Measurements from ENCODE around the gene CTAG1A.
"Not testable (repeated sequence)": the region's sequence is repeated elsewhere in the genome, so short reads cannot be mapped to it uniquely, and the experiment has no call there.

CTAG1A gene

DNA sequence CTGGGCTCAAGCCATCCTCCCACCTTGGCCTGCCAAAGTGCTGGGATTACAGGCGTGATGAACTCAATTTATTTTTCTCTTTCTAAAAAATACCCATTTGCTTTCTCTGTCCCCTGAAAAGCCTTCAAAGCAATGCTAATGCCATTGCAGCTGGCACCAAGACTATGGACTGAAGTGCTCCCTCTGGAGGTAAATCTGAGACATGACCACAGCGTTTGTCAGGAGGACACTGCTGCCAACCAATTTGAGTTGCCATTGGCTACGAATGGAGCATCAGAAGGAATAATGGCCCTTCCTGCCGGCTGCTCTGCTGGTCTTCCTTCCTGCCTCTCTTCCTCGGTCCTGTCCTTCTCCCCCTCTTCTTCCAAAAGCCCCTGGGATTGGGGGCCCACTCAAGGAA lies 9.9 kb upstream of the CTAG1A start:
- DNase-seq, result not testable (repeated sequence)

DNA sequence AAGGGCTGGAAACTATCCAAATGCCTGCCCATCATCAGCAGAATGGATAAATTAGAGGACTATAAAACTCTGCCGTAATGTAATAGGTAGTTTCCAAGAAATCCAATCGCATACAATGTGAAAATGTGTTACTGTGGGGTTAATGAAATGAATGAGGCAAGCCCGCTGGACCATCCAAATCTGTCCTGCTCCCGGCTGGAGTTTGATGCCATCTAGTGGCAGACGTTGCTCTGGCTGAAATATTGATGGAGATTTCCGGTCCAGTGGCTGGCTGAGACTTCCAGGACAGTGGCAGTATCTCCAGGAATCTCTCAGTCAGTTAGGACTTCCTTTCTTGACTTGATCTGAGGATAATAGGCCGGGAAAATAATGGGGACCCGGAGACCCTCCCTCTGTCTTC lies 1.9 kb upstream of the CTAG1A start:
- DNase-seq, result not testable (repeated sequence)

DNA sequence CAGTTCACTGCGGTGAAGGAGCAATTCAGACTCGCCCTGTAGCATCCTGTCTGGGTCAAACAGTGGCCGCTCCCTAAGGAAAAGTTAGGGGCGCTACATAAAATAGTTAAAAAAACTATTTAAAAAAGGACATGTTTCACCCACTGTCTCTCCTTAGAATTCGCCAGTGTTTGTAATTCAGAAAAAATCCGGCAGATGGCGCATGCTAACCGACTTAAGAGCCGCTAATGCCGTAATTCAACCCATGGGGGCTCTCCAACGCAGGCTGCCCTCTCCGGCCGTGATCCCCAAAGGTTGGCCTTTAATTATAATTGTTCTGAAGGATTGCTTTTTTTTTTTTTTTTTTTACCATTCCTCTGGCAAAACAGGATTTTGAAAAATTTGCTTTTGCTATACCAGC lies 5.5 kb downstream of the CTAG1A start:
- DNase-seq, result not testable (repeated sequence)

DNA sequence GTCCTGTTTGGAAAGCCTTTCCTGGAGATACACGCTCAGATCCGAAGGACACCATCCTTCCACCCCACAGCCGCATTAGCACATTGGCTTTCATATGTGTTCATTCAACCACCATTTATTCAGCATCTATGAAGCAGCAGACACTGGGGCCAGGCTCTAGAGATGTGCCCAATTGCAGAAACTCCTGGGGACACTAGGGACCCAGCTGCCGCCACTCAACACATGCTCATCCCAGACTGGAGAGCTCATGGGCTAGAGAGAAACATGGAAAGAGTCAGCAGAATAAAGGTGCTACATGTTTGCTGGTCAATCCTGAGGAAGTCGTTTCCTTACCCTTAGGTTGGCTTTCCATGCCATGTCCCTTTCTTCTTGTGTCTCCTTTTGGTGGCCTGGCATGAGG lies 7.6 kb downstream of the CTAG1A start:
- no peak for DNase-seq

DNA sequence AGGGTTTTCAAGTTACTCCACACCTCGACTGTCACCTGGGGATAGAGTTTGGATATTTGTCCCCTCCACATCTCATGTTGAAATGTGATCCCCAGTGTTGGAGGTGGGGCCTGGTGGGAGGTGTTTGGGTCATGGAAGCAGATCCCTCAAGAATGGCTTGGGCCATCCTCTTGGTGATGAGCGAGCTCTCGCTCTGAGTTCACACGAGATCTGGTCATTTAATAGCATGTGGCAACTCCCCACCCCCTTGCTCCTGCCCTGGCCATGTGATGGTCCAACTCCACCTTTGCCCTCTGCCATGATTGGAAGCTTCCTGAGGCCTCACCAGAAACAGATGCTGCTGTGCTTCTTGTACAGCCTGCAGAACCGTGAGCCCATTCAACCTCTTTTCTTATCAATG lies 8.3 kb downstream of the CTAG1A start:
- DNase-seq, result no peak

DNA sequence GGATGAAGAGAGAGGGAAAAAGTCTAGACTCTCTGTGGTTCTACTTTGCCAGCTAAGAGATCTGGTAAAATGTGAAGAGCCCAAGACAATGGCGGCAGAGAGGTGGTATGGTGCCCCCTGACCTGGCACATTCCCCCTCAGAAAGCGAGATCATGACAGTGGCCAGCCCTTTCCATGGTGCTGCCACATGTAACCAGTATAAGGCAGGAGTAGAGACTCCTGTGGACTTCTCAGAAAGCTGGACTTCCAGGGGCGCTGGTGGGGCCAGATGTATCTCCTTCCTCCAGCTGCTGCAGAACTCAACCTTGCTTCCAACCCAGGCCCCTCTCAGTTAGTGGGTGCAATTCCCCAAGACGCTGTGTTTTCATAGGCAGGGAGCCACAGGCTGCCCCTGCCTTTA lies 9.6 kb downstream of the CTAG1A start:
- DNase-seq, result no peak

DNA sequence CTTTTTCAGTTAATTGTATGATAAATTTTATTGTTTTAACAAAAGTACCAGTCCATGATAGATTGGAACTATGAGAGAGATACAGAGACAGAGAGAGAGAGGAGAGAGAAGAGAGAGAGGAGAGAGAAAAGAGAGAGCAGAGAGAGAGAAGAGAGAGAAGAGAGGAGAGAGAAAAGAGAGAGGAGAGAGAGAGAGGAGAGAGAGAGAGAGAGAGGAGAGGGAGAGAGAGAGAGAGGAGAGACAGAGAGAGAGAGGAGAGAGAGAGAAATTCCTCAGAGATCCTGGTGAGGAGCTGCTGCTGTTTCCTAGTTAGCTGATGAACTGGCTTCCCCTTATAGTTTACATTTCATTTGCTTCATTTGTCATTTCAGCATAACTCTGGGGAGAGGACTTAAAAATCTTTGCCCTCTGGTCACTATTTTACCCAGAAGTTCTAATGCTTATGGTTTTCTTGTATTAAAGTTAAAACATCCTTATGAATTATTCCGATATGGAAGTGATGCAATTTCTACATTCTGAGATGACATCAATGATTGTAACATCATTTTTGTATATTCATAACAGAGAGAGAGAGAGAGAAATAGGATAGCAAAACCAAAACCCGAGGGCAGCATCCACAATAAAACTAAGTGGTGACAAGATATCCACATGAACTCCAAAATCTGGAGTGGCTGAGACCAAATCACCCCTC lies 10.8 kb downstream of the CTAG1A start:
- DNase-seq, result no peak

DNA sequence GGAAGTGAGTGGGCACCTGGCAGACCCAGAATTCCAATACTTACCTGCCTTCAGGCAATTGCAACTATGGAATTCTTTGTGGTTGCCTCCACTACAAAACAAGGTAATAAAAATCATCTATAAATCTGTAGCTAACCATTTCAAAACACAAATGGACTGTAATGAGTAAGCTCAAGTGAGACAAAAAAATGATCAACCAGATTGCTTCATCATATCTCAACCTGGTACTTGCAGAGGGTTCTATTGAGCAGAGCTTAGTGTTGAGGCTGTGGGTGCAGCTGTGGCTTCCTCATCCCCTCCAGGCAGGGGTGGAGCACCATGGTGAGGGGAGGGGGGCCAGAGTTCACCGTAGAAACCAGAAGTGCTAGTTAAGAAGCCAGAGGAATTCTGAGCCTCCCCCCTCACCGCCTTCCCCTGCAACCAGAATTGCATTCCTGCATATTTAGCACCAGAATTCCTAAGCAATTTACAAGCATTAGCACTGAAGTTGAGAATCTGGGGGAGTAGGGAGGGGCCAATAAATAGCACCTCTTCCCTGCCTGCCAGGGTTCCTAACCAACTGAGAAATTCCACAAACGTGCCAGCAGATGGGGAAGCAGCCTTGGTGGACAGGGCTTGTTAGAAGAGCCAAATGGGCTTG lies 11.5 kb downstream of the CTAG1A start:
- no peak for DNase-seq

DNA sequence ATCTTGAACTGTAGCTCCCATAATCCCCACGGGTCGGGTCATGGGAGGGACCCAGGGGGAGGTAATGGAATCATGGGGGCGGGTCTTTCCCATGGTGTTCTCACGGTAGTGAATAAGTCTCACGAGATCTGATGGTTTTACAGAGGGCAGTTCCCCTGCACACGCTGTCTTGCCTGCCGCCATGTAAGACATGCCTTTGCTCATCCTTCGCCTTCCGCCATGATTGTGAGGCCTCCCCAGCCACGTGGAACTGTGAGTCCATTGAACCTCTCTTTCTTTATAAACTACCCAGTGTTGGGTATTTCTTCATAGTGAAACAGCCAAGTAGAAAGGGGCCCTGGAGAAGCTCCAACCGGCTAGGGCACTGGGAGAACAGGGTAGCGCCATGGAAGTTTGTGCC lies 12.3 kb downstream of the CTAG1A start:
- DNase-seq, result no peak

DNA sequence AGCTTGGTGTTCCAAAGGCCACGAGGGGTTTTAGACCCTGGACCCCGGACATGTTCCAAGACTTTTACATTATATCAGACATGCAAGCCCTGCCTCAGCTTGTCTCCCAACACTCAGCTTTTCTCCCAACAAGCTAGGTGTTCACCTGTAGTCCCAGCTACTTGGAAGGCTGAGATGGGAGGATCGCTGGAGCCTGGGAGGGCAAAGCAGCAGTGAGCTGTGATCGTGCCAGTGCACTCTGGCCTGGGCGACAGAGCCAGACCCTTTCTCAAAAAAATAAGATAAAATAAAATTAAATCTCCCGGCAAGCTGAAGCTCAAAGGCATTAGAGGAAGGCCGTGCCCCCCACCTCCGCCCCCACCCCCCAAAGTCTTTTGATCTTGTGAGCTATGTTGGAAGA lies 13.7 kb downstream of the CTAG1A start:
- DNase-seq, result no peak

DNA sequence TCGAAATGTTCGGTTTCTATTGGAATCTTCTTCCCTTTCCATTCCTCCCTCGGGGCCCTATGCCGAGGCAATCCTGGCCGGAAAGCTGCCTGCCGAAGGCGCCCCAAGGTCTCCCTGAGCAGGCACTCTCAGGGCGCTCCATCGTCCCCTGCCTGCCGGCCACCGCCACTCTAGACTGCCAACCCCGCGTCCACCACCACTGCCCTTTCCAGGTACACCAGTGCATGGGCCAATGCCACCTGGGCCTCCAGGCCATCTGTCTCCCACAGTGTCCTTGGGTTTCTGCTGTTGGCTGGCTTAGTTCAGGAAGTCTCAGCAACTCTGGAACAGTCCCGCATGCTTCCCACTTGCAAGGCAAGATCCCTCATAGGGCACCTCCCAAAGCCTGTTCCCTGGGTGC lies 14.6 kb downstream of the CTAG1A start:
- no peak for DNase-seq

DNA sequence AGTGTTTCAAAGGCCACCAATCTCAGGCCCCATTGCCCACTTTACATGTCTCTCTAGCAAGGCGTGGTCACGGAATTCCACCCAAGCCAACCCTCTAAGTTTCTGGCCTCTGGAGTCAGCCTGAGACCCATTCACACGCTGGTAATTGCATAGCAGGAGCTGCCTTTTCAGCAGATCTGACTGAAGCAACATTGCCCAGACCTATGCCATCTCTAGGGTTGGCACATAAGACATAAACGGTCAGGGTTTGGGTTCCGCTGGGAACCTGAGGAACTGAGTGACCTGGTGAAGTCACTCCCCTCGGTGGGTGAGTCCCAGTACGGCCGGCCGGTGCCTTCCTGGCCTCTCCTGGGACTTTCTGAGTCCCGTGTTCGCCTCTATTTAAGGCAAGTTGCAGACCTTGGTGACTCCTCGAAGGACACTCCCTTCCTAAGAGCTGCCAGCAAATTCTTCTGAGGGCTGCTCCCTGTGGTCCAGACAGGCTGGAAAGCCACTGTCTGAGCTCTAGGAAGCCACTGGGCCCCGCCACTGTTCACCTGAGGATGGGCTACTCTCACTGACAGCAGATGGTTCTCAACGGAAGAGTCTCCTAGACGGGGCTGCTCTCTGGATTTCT lies 15.9 kb downstream of the CTAG1A start:
- DNase-seq, result no peak

DNA sequence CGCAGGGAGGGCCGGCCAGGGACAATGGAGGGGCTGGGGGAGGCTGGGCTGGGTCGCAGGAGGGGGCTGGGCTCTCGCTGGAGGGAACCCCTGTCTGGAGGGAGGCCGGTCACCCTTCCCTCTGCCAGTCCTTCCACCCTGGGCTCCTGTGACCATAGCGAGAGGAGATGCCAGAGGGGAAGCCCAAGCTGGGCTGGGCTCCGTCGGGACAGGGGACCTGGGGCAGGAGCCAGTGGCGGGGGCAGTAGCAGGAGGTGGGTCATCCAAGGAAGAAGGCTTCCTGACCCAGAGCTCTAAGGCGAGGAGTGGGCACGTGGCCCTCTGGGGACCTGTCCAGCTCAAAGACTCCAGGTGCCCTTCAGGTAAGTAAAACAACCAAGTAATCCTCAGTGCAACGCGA lies 17.3 kb downstream of the CTAG1A start:
- no peak for DNase-seq

DNA sequence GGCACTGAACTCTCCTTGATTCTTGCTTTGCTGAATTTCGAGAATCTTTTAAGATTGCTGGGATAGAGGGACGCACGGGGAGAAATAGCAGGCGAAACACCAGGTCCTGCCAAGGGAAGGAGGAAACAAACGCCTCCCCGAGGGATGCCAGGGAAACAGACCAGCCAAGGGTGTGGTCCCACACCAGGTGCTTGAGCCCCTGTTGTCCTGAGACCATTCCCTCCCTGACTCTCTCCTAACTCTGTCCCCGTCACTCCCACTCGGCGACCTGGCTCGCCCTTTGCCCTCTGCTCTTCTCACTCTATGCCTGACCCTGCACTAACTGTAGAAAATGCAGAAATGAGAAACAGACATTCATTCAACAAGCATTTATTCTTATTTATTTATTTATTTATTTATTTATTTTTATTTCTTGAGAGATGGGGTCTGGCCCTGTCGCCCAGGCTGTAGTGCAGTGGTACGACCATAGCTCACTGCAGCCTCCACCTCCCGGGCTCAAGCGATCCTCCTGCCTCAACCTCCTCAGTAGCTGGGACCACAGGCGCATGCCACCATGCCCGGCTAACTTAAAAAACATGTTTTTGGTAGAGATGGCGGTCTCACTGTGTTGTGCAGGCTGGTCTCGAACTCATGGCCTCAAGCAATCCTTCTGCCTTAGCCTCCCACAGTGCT lies 18.0 kb downstream of the CTAG1A start:
- DNase-seq, result no peak

DNA sequence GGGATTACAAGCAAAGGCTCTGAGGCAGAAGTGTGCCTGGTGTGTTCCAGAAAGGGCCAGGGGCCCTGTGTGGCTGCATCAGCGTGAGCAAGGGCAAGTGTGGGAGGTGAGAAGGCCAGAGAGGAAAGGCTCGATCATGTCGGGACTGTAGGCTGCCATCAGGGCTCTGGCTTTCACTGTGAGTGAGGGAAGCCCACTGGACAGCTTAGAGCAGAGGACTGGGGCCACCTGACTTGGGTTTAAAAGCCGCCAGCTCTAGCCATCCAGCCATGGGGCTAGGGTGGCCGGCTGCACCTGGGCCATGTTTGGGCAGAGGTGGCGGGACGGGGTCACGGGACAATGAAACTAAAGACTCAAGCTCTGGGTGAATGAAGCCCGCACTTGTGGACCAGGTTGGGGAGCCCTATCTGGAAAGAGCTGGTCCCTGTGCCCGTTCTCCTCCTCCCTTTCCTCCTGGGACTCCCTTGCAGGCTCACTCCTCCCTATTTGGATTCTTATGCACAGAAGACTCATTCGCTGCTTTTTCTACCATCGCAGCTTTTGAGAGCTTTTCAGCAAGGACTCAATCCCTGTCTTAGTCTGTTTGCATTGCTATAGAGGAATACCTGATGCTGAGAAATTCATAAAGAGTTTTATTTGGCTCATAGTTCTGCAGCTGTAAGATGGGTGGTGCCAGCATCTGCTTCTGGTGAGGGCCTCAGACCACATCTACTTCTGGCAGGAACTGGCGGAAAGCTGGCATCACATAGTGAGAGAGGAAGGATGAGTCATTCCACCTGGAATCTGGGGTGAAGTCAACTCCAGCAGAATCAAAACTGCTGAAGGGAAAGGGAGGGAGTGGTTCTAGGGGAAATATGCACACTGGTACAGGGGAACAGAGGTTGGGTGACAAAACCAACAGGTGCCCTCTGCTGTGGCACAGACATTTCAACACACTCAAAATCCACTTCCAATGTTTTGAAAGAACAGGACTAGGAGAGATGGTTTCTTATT lies 18.8 kb downstream of the CTAG1A start:
- DNase-seq, result no peak

DNA sequence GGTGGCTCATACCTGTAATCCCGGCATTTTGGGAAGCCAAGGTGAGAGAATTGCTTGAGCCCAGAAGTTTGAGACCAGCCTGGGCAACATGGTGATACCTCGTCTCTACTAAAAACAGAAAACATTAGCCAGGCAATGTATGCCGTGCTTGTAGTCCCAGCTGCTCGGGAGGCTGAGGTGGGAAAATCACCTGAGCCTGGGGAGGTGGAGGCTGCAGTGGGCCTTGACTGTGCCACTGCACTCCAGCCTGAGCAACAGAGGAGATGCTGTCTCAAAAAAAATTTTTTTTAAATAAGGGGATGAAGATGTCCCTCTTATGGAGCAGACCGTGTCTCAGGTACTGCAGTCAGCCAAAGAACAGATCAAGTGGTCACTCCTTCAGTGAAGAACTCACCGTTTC lies 20.6 kb downstream of the CTAG1A start:
- DNase-seq, result no peak

DNA sequence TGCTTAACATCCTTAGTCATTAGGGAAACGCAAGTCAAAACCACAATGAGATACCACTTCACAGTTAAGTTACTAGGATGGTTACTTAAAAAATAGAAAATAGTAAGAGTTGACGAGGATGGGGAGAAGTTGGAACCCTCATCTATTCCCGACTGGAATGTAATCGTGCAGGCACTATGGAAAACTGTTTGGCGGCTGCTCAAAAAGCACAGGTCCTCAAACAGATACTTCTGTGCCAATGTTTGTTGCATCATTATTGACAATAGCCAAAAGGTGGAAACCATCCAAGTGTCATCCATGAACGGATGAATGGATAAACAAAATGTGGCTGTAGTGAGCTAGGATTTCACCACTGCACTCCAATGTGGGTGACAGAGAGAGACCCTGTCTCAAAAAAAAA lies 22.4 kb downstream of the CTAG1A start:
- DNase-seq, result peak in 1 of 2 experiments; percentile 31

DNA sequence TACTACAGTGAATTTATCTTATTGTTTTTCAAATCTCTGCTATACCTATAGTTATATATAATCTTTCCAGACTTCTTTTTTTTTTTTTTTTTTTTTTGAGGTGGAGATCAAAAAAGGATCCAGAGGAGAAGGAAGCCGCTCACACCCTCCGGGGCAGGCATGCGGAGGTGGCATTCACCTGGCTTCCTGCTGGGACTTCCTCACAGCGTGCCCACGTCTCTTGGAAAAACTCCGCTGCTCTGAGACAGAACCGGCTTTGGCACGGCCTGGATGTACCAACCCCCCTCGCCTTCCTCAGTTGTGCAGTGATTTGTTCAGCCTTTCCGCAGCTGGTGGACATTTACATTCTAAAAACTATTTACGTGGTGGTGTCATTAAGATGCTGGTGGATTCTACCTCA lies 23.0 kb downstream of the CTAG1A start:
- not testable (repeated sequence) for DNase-seq

DNA sequence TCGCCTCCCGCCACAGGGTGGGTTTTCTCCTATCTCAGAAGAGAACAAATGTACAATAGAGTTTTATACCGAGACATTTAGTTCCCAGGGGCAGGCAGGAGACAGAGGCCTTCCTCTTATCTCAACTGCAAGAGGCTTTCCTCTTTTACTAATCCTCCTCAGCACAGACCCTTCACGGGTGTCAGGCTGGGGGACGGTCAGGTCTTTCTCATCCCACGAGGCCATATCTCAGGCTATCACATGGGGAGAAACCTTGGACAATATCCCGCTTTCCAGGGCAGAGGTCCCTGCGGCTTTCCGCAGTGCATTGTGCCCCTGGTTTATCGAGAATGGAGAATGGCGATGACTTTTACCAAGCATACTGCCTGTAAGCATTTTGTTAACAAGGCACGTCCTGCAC lies 23.9 kb downstream of the CTAG1A start:
- DNase-seq, result not testable (repeated sequence)

DNA sequence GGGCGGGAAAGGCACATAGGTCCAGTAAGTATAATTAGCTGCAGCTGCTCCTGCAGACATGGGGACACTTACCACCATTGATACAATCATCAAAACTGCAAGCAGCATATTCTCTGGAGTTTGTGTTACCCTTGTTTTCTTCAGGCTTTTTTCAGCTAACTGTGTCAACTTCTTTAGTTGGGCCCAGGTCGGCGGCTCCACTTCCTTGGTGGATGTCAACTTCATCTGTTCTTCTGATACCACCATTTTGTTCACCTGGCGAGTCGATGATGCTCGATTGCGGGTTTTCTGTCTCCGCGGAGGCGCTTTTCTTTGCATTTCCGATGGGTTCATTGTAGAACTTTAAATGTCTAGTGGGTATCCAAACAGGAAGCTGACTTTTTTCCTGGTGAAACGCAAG lies 26.2 kb downstream of the CTAG1A start:
- DNase-seq, result not testable (repeated sequence)

DNA sequence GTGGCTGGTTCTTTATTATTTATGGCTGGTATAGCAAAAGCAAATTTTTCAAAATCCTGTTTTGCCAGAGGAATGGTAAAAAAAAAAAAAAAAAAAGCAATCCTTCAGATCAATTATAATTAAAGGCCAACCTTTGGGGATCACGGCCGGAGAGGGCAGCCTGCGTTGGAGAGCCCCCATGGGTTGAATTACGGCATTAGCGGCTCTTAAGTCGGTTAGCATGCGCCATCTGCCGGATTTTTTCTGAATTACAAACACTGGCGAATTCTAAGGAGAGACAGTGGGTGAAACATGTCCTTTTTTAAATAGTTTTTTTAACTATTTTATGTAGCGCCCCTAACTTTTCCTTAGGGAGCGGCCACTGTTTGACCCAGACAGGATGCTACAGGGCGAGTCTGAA lies 28.7 kb downstream of the CTAG1A start:
- not testable (repeated sequence) for DNase-seq

DNA sequence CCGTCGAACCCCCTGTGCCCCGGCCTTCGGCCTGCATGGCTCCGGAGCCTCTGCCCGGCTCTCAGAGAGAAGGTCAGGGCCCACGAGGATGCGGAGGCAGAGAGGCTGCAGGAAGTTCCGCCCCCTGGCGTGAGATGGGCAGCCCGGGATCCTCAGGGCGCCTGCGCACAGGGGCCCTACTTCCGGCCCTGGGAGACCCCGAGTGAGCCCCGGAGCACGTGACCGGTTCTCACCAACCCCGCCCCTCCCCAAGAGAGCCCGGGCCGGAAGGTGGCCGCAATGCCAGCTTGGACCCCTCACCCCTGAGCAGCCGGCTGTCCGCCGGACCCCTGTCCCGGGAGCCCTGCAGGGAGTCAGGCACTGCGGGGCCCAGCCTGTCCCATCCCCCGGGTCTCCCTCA lies 34.2 kb downstream of the CTAG1A start, which contains the start of gene CTAG1B:
CTAG1B (minus strand) TSS at position 101 of the 400 bp plus-strand sequence; CDS start at position 37, 64 bp downstream.
- not testable (repeated sequence) for DNase-seq

Data from NCI-H2081 (cell line).